MM.1S (cell line): ENCODE measurements around the gene FCHSD1.

Experiments used
- DNase-seq: peaks from one replicate; pipeline ENCODE4 v3.0.0-alpha.2; 2015
- H2AFZ ChIP-seq: fragments of 300-600 bp; sonication (generic); 2 replicates; pipeline ENCODE4 v1.6.0; 2016; ENCODE audit warnings: antibody characterized with exemption, low read length
- H3F3A ChIP-seq: fragments of 300-600 bp; sonication (generic); 2 replicates; pipeline ENCODE4 v1.6.1; 2016; ENCODE audit warnings: mild to moderate bottlenecking, antibody characterized with exemption, low read length, moderate library complexity, mixed read lengths; ENCODE audit not compliant: insufficient read depth
- H3K27ac ChIP-seq: fragments of 300-600 bp; sonication (generic); 2 replicates; pipeline ENCODE4 v1.5.1; 2016; ENCODE audit warnings: mild to moderate bottlenecking, low read length
- H3K27me3 ChIP-seq: fragments of 300-600 bp; sonication (generic); replicated peaks from 2 replicates; pipeline ENCODE4 v1.6.0; 2016; ENCODE audit warnings: low read length; ENCODE audit not compliant: insufficient read depth
- H3K36me3 ChIP-seq: fragments of 300-600 bp; sonication (generic); replicated peaks from 2 replicates; pipeline ENCODE4 v1.6.1; 2016; ENCODE audit warnings: mild to moderate bottlenecking, low read length, mixed read lengths; ENCODE audit not compliant: insufficient read depth
- H3K4me1 ChIP-seq: fragments of 300-600 bp; sonication (generic); 2 replicates; pipeline ENCODE4 v1.6.1; 2016; ENCODE audit warnings: low read length, mixed read lengths
- H3K4me2 ChIP-seq: fragments of 300-600 bp; sonication (generic); 2 replicates; pipeline ENCODE4 v1.6.0; 2016; ENCODE audit warnings: low read depth, low read length
- H3K4me3 ChIP-seq: fragments of 300-600 bp; sonication (generic); 2 replicates; pipeline ENCODE4 v1.5.1; 2016; ENCODE audit warnings: low read length, mixed read lengths
- H3K79me2 ChIP-seq: fragments of 300-600 bp; sonication (generic); 2 replicates; pipeline ENCODE4 v1.6.1; 2016; ENCODE audit warnings: mixed run types, low read length, mixed read lengths
- H3K9ac ChIP-seq: fragments of 300-600 bp; sonication (generic); 2 replicates; pipeline ENCODE4 v1.6.1; 2016; ENCODE audit warnings: low read length, mixed read lengths
- H3K9me2 ChIP-seq: fragments of 300-600 bp; sonication (generic); replicated peaks from 2 replicates; pipeline ENCODE4 v1.6.1; 2016; ENCODE audit warnings: mild to moderate bottlenecking, low read length, mixed read lengths; ENCODE audit not compliant: insufficient read depth
- H3K9me3 ChIP-seq: fragments of 300-600 bp; sonication (generic); replicated peaks from 2 replicates; pipeline ENCODE4 v1.6.1; 2016; ENCODE audit warnings: mild to moderate bottlenecking, low read length, mixed read lengths; ENCODE audit not compliant: insufficient read depth
- H4K20me1 ChIP-seq: fragments of 300-600 bp; sonication (generic); 2 replicates; pipeline ENCODE4 v1.6.1; 2016; ENCODE audit warnings: mild to moderate bottlenecking, low read length, moderate library complexity, mixed read lengths; ENCODE audit not compliant: insufficient read depth
- EZH2 ChIP-seq: fragments of 300-600 bp; sonication (generic); optimal IDR thresholded peaks from 2 replicates; pipeline ENCODE3; 2017; ENCODE audit warnings: low read depth, mild to moderate bottlenecking, antibody characterized with exemption, low read length, mixed read lengths
- EZH2phosphoT487 ChIP-seq: fragments of 300-600 bp; sonication (generic); IDR thresholded peaks from 2 replicates; pipeline ENCODE4 v1.6.1; 2018; ENCODE audit warnings: antibody characterized with exemption, low read length
- TF ChIP-seq, protein P1 (sequence below): fragments of 300-600 bp; sonication (generic); IDR thresholded peaks from 2 replicates; pipeline ENCODE4 v1.5.1; 2016; ENCODE audit warnings: antibody characterized with exemption, low read length, mixed read lengths

The FCHSD1 gene

GRCh38 chr5:141657404-141657803 is 6.2 kb upstream of the FCHSD1 start:
- Histone ChIP-seq H3K4me3 (no peak overlapping the region), H3K9me2 (no peaks in the 10 kb centered on the region), H3K36me3 (no peaks in the 10 kb centered on the region), H3K27ac (no peak overlapping the region), H3K9ac (no peak overlapping the region), H3F3A (no peaks in the 10 kb centered on the region), H2AFZ (no peak overlapping the region), H4K20me1 (no peaks in the 10 kb centered on the region), H3K27me3 (no peaks in the 10 kb centered on the region), H3K9me3 (no peaks in the 10 kb centered on the region), H3K4me2 (no peak overlapping the region), H3K4me1 (no peaks in the 10 kb centered on the region), H3K79me2 (no peaks in the 10 kb centered on the region)
- DNase-seq, result no peak
- TF ChIP-seq EZH2phosphoT487, result no peak
- TF ChIP-seq EZH2, result no peak
- TF ChIP-seq, protein P1, sequence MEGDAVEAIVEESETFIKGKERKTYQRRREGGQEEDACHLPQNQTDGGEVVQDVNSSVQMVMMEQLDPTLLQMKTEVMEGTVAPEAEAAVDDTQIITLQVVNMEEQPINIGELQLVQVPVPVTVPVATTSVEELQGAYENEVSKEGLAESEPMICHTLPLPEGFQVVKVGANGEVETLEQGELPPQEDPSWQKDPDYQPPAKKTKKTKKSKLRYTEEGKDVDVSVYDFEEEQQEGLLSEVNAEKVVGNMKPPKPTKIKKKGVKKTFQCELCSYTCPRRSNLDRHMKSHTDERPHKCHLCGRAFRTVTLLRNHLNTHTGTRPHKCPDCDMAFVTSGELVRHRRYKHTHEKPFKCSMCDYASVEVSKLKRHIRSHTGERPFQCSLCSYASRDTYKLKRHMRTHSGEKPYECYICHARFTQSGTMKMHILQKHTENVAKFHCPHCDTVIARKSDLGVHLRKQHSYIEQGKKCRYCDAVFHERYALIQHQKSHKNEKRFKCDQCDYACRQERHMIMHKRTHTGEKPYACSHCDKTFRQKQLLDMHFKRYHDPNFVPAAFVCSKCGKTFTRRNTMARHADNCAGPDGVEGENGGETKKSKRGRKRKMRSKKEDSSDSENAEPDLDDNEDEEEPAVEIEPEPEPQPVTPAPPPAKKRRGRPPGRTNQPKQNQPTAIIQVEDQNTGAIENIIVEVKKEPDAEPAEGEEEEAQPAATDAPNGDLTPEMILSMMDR, result no peak

DNA sequence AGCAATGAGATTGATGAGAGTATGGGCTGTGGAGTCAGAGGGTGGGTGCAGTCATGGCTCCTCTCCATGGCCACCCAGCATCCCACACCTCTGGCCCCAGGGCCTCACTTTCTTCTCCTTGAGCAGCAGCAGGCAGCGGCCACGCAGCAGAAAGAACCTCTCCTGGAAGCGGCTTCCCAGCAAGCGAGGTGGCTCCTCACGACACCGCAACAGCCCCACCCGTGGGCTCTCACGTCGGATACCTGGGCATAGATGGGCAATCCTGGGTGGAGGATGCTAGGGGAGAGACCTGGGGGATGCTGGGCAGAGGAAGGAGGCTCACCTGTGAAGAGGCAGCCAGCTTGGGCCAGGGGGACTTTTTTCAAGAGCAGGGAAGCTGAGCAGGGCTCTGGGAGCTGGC is 5.2 kb upstream of the FCHSD1 start:
- no peaks in the 10 kb centered on the region for H3F3A ChIP-seq
- H4K20me1 ChIP-seq, result no peaks in the 10 kb centered on the region
- H3K4me2 ChIP-seq, result no peak overlapping the region
- TF ChIP-seq EZH2 (no peak), EZH2phosphoT487 (no peak)
- TF ChIP-seq, protein P1, result no peak
- no peaks in the 10 kb centered on the region for H3K36me3 ChIP-seq
- H3K9ac ChIP-seq, result no peak overlapping the region
- no peak overlapping the region for H2AFZ ChIP-seq
- H3K27me3 ChIP-seq, result no peaks in the 10 kb centered on the region
- H3K79me2 ChIP-seq, result no peaks in the 10 kb centered on the region
- no peaks in the 10 kb centered on the region for H3K4me1 ChIP-seq
- no peaks in the 10 kb centered on the region for H3K9me2 ChIP-seq
- no peak for DNase-seq
- H3K27ac ChIP-seq, result no peak overlapping the region
- no peak overlapping the region for H3K4me3 ChIP-seq
- no peaks in the 10 kb centered on the region for H3K9me3 ChIP-seq

GRCh38 chr5:141655020-141655419 is 3.8 kb upstream of the FCHSD1 start:
- no peak overlapping the region for H3K27ac ChIP-seq

More at GRCh38 chr5:141655020-141655419, 3.8 kb upstream of the FCHSD1 start:
- Histone ChIP-seq H3K4me2 (no peak overlapping the region), H3K9me2 (no peaks in the 10 kb centered on the region), H3K27me3 (no peaks in the 10 kb centered on the region), H3K4me1 (no peaks in the 10 kb centered on the region; the same call in 1 of the 2 replicates), H3F3A (no peaks in the 10 kb centered on the region), H4K20me1 (no peaks in the 10 kb centered on the region), H3K9me3 (no peaks in the 10 kb centered on the region), H3K4me3 (no peak overlapping the region), H3K79me2 (no peaks in the 10 kb centered on the region), H3K36me3 (no peaks in the 10 kb centered on the region), H2AFZ (no peak overlapping the region), H3K9ac (no peak overlapping the region)
- TF ChIP-seq EZH2, result no peak
- TF ChIP-seq, protein P1, result no peak
- TF ChIP-seq EZH2phosphoT487, result no peak
- no peak for DNase-seq
